ENCODE data around the gene NAV3. TPM values are rescaled to one million over a fixed set of nuclear protein-coding genes. Genes with fewer than 3 reads are reported as not detected.

Gene NAV3
- polyA plus RNA-seq, 3 donors = 0.11 TPM; not detected in 2

DNA sequence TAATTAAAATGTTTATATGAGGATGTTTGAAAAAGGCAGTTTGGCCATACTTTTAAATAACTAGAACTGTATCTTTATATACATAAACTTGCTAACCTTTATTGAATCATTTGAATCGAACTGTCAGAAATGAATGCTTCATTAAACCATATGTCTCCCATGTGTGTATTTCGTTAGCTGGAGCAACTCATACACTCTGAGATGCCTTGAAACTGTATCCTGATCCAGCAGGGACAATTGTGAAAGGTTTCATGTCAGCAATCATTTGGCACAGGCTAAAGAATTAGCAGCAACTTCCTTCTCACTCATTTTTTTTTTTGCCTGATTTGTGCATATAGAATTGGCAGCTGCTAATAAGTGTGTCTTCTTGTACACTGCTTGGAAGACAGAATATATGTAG is 109.9 kb downstream of the NAV3 start:
- H3K36me3 ChIP-seq (replicated peaks in 1 of 2; ENCODE audit: control insufficient read depth in 1 of 2, insufficient read depth in 2 of 2, low read length in 2 of 2) = no peaks in the 10 kb centered on the region
- no peak for DNase-seq
- no peaks in the 10 kb centered on the region for H3K9me3 ChIP-seq (replicated peaks in 1 of 2; ENCODE audit: control insufficient read depth in 1 of 2, insufficient read depth in 1 of 2, low read length in 2 of 2)
- H3K4me1 ChIP-seq (ENCODE audit: control insufficient read depth in 1 of 2, insufficient read depth in 2 of 2, low read length in 2 of 2) = no peaks in the 10 kb centered on the region
- no CpG with 5 or more reads among the region's 2 CpGs for WGBS (ENCODE audit: insufficient coverage)
- H3K4me1 Mint-ChIP-seq = no peaks in the 10 kb centered on the region
- no peaks in the 10 kb centered on the region for H3K27me3 Mint-ChIP-seq (ENCODE audit: low read depth in 3 of 3)
- H3K4me2 ChIP-seq (replicated peaks; ENCODE audit: extremely low read depth, low read length, poor library complexity, severe bottlenecking) = no peak overlapping the region
- no peak overlapping the region for H3K4me3 ChIP-seq (replicated peaks in 1 of 3; ENCODE audit: low read depth in 2 of 3, low read length in 3 of 3)
- no peaks in the 10 kb centered on the region for H4K20me1 ChIP-seq (ENCODE audit: insufficient read depth, low read length)
- H3K4me3 Mint-ChIP-seq = no peak overlapping the region
- TF ChIP-seq, protein P1, sequence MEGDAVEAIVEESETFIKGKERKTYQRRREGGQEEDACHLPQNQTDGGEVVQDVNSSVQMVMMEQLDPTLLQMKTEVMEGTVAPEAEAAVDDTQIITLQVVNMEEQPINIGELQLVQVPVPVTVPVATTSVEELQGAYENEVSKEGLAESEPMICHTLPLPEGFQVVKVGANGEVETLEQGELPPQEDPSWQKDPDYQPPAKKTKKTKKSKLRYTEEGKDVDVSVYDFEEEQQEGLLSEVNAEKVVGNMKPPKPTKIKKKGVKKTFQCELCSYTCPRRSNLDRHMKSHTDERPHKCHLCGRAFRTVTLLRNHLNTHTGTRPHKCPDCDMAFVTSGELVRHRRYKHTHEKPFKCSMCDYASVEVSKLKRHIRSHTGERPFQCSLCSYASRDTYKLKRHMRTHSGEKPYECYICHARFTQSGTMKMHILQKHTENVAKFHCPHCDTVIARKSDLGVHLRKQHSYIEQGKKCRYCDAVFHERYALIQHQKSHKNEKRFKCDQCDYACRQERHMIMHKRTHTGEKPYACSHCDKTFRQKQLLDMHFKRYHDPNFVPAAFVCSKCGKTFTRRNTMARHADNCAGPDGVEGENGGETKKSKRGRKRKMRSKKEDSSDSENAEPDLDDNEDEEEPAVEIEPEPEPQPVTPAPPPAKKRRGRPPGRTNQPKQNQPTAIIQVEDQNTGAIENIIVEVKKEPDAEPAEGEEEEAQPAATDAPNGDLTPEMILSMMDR (IDR thresholded peaks at IDR 0.05) = no peak
- H3K27ac ChIP-seq (ENCODE audit: low read depth in 1 of 2, low read length in 2 of 2) = no peak overlapping the region
- H3K36me3 Mint-ChIP-seq = no peaks in the 10 kb centered on the region
- peaks cover 0 to 3% (median 0%) of the 10 kb centered on the region in 7 donors for H3K9me3 Mint-ChIP-seq
- intact Hi-C loops (cut with micrococcal nuclease) = no loop called here
- H3K9ac ChIP-seq (ENCODE audit: insufficient read depth, low read length, poor library complexity, severe bottlenecking) = no peak overlapping the region
- H3K79me2 ChIP-seq (ENCODE audit: insufficient read depth, low read length) = no peaks in the 10 kb centered on the region
- H3K27ac Mint-ChIP-seq = no peak overlapping the region
- no peaks in the 10 kb centered on the region for H3K27me3 ChIP-seq (ENCODE audit: control insufficient read depth in 2 of 2, insufficient read depth in 2 of 2, low read length in 2 of 2)
- H2AFZ ChIP-seq (ENCODE audit: insufficient read depth, low read depth, low read length, poor library complexity, severe bottlenecking) = no peak overlapping the region

DNA sequence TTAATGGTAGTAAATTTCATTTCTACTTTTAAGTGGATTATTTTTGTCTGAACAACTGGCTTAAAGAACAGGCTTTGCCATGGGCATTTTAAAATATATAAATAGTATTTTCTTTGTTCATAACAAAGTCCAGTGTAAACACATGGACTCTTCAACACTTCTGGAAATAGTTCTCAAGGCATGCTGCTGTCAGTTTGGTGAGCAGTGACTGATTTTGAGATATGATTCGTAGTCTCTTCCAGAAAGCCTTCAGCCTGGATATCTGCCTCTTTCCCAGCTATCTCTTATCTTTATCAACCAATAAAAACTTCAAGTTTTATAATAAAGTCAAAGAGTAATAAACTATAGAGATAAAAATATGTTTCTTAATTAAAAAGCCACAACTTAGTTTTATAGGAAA is 110.7 kb downstream of the NAV3 start:
- DNase-seq = no peak
- no peaks in the 10 kb centered on the region for H3K36me3 Mint-ChIP-seq
- no CpG with 5 or more reads among the region's 1 CpG for WGBS (ENCODE audit: insufficient coverage)
- Histone ChIP-seq H3K79me2 (ENCODE audit: insufficient read depth, low read length) (no peaks in the 10 kb centered on the region), H3K27ac (ENCODE audit: low read depth in 1 of 2, low read length in 2 of 2) (no peak overlapping the region), H3K9ac (ENCODE audit: insufficient read depth, low read length, poor library complexity, severe bottlenecking) (no peak overlapping the region), H2AFZ (ENCODE audit: insufficient read depth, low read depth, low read length, poor library complexity, severe bottlenecking) (no peak overlapping the region), H3K9me3 (replicated peaks in 1 of 2; ENCODE audit: control insufficient read depth in 1 of 2, insufficient read depth in 1 of 2, low read length in 2 of 2) (no peaks in the 10 kb centered on the region), H4K20me1 (ENCODE audit: insufficient read depth, low read length) (no peaks in the 10 kb centered on the region), H3K4me2 (replicated peaks; ENCODE audit: extremely low read depth, low read length, poor library complexity, severe bottlenecking) (no peak overlapping the region), H3K4me3 (replicated peaks in 1 of 3; ENCODE audit: low read depth in 2 of 3, low read length in 3 of 3) (no peak overlapping the region), H3K27me3 (ENCODE audit: control insufficient read depth in 2 of 2, insufficient read depth in 2 of 2, low read length in 2 of 2) (no peaks in the 10 kb centered on the region), H3K4me1 (ENCODE audit: control insufficient read depth in 1 of 2, insufficient read depth in 2 of 2, low read length in 2 of 2) (no peaks in the 10 kb centered on the region), H3K36me3 (replicated peaks in 1 of 2; ENCODE audit: control insufficient read depth in 1 of 2, insufficient read depth in 2 of 2, low read length in 2 of 2) (no peaks in the 10 kb centered on the region)
- no peak overlapping the region for H3K4me3 Mint-ChIP-seq
- no peaks in the 10 kb centered on the region for H3K4me1 Mint-ChIP-seq
- intact Hi-C loops (cut with micrococcal nuclease) = no loop called here
- H3K27me3 Mint-ChIP-seq (ENCODE audit: low read depth in 3 of 3) = no peaks in the 10 kb centered on the region
- no peak overlapping the region for H3K27ac Mint-ChIP-seq
- no peaks in the 10 kb centered on the region for H3K9me3 Mint-ChIP-seq
- TF ChIP-seq, protein P1 (IDR thresholded peaks at IDR 0.05) = no peak

Measured in CD14-positive monocyte (primary cell).